ENCODE results near the gene HDAC1. TPM values are rescaled to one million over a fixed set of nuclear protein-coding genes. Genes with fewer than 3 reads are reported as not detected.

HDAC1 gene
- total RNA-seq, 1 experiment from 2014 or later = 186 TPM

- DNase-seq = no peak
- peaks cover 17% of the 10 kb centered on the region for H3K4me1 Mint-ChIP-seq (ENCODE audit: low read depth, unreplicated experiment)
- H3K27me3 Mint-ChIP-seq (ENCODE audit: unreplicated experiment) = no peaks in the 10 kb centered on the region
- BruUV-seq (replicated peaks) = no TSS peak
- H3K36me3 Mint-ChIP-seq (ENCODE audit: insufficient read depth, unreplicated experiment) = peaks cover 45% of the 10 kb centered on the region
- no peak overlapping the region for H3K27ac Mint-ChIP-seq (ENCODE audit: unreplicated experiment)
- intact Hi-C loops (cut with micrococcal nuclease; ENCODE audit: unreplicated experiment) = no loop called here
- no peak overlapping the region for H3K4me3 Mint-ChIP-seq (ENCODE audit: low read depth, unreplicated experiment)
- TF ChIP-seq CTCF (IDR thresholded peaks at IDR 0.05; ENCODE audit: unreplicated experiment) = no peak
- no peaks in the 10 kb centered on the region for H3K9me3 Mint-ChIP-seq (ENCODE audit: low read depth, unreplicated experiment)
- CTCF ChIA-PET = no interaction called here
These were observed 73.6 kb downstream of the HDAC1 start for GRCh38 chr1:32365445-32365844.

- H3K36me3 Mint-ChIP-seq (ENCODE audit: insufficient read depth, unreplicated experiment) = peaks cover 31% of the 10 kb centered on the region
- H3K9me3 Mint-ChIP-seq (ENCODE audit: low read depth, unreplicated experiment) = no peaks in the 10 kb centered on the region
- CTCF ChIA-PET = interaction anchor here (0.7 kb wide), 1 partner anchor 97 kb away, joined by 3 read pairs; no protein-coding TSS in a partner anchor
- BruUV-seq (replicated peaks) = no TSS peak
- H3K27ac Mint-ChIP-seq (ENCODE audit: unreplicated experiment) = no peak overlapping the region
- DNase-seq = no peak
- TF ChIP-seq CTCF (IDR thresholded peaks at IDR 0.05; ENCODE audit: unreplicated experiment) = no peak
- H3K4me1 Mint-ChIP-seq (ENCODE audit: low read depth, unreplicated experiment) = no peaks in the 10 kb centered on the region
- intact Hi-C loops (cut with micrococcal nuclease; ENCODE audit: unreplicated experiment) = no loop called here
- no peaks in the 10 kb centered on the region for H3K27me3 Mint-ChIP-seq (ENCODE audit: unreplicated experiment)
- H3K4me3 Mint-ChIP-seq (ENCODE audit: low read depth, unreplicated experiment) = no peak overlapping the region
These were observed 76.2 kb downstream of the HDAC1 start for GRCh38 chr1:32367912-32368635.

GRCh38 chr1:32372149-32372756 is 80.4 kb downstream of the HDAC1 start:
- BruUV-seq (replicated peaks) = no TSS peak
- peaks cover 32% of the 10 kb centered on the region for H3K36me3 Mint-ChIP-seq (ENCODE audit: insufficient read depth, unreplicated experiment)
- no peak overlapping the region for H3K4me3 Mint-ChIP-seq (ENCODE audit: low read depth, unreplicated experiment)
- CTCF ChIA-PET = interaction anchor here (1.1 kb wide), 1 partner anchor 9 kb away, joined by 3 read pairs; no protein-coding TSS in a partner anchor
- H3K4me1 Mint-ChIP-seq (ENCODE audit: low read depth, unreplicated experiment) = no peaks in the 10 kb centered on the region
- DNase-seq = no peak
- intact Hi-C loops (cut with micrococcal nuclease; ENCODE audit: unreplicated experiment) = no loop called here
- no peaks in the 10 kb centered on the region for H3K27me3 Mint-ChIP-seq (ENCODE audit: unreplicated experiment)
- H3K27ac Mint-ChIP-seq (ENCODE audit: unreplicated experiment) = no peak overlapping the region
- no peaks in the 10 kb centered on the region for H3K9me3 Mint-ChIP-seq (ENCODE audit: low read depth, unreplicated experiment)
- no peak for TF ChIP-seq CTCF (IDR thresholded peaks at IDR 0.05; ENCODE audit: unreplicated experiment)

- peaks cover 39% of the 10 kb centered on the region for H3K36me3 Mint-ChIP-seq (ENCODE audit: insufficient read depth, unreplicated experiment)
These were observed 82.2 kb downstream of the HDAC1 start for GRCh38 chr1:32373996-32374592.

More at GRCh38 chr1:32373996-32374592, 82.2 kb downstream of the HDAC1 start:
- no TSS peak for BruUV-seq (replicated peaks)
- intact Hi-C loops (cut with micrococcal nuclease; ENCODE audit: unreplicated experiment) = no loop called here
- no peaks in the 10 kb centered on the region for H3K4me1 Mint-ChIP-seq (ENCODE audit: low read depth, unreplicated experiment)
- no peak overlapping the region for H3K4me3 Mint-ChIP-seq (ENCODE audit: low read depth, unreplicated experiment)
- no peak overlapping the region for H3K27ac Mint-ChIP-seq (ENCODE audit: unreplicated experiment)
- no peaks in the 10 kb centered on the region for H3K9me3 Mint-ChIP-seq (ENCODE audit: low read depth, unreplicated experiment)
- CTCF ChIA-PET = no interaction called here
- no peak for TF ChIP-seq CTCF (IDR thresholded peaks at IDR 0.05; ENCODE audit: unreplicated experiment)
- no peaks in the 10 kb centered on the region for H3K27me3 Mint-ChIP-seq (ENCODE audit: unreplicated experiment)
- DNase-seq = no peak
